GM23338 (cell line): ENCODE measurements around the gene TMEM151B. TPM values are rescaled to one million over a fixed set of nuclear protein-coding genes. Genes with fewer than 3 reads are reported as not detected.
A peak's percentile ranks its signal among the peaks of the same experiment; 100 is the strongest.

Experiments used
- ATAC-seq: fragments of 200-7000 bp; cut with Tn5 transposase; 3 replicates; pipeline ENCODE4 v1.9.1; 2020
- DNase-seq: peaks from one replicate; pipeline ENCODE4 v3.0.0-alpha.2; 2015; ENCODE audit warnings: low spot score
- H2AFZ ChIP-seq: fragments of 200-600 bp; sonication (generic); 2 replicates; pipeline ENCODE4 v1.8.0; 2016; ENCODE audit warnings: antibody characterized with exemption, mild to moderate bottlenecking, moderate library complexity
- H3F3A ChIP-seq: fragments of 200-600 bp; sonication (generic); replicated peaks from 2 replicates; pipeline ENCODE4 v1.8.0; 2017; ENCODE audit warnings: antibody characterized with exemption, mixed run types, low read depth
- H3K27ac ChIP-seq: fragments of 200-600 bp; sonication (generic); 2 replicates; pipeline ENCODE4 v1.6.1; 2016; ENCODE audit warnings: low read depth
- H3K27me3 ChIP-seq: fragments of 200-600 bp; sonication (generic); 2 replicates; pipeline ENCODE4 v1.8.0; 2016; ENCODE audit warnings: mild to moderate bottlenecking, mixed run types, moderate library complexity; ENCODE audit not compliant: insufficient read depth
- H3K36me3 ChIP-seq: fragments of 200-600 bp; sonication (generic); 2 replicates; pipeline ENCODE4 v1.8.0; 2016; ENCODE audit warnings: mild to moderate bottlenecking; ENCODE audit not compliant: insufficient read depth
- H3K4me1 ChIP-seq: fragments of 200-600 bp; sonication (generic); 2 replicates; pipeline ENCODE4 v1.8.0; 2016; ENCODE audit warnings: mild to moderate bottlenecking, moderate library complexity; ENCODE audit not compliant: insufficient read depth
- H3K4me2 ChIP-seq: fragments of 200-600 bp; sonication (generic); 2 replicates; pipeline ENCODE4 v1.7.1; 2017; ENCODE audit warnings: mixed run types
- H3K4me3 ChIP-seq: fragments of 200-600 bp; sonication (generic); 2 replicates; pipeline ENCODE4 v1.6.1; 2016; ENCODE audit warnings: mixed run types
- H3K79me2 ChIP-seq: fragments of 200-600 bp; sonication (generic); replicated peaks from 2 replicates; pipeline ENCODE4 v1.8.0; 2017; ENCODE audit warnings: mild to moderate bottlenecking; ENCODE audit not compliant: insufficient read depth
- H3K9me2 ChIP-seq: fragments of 200-600 bp; sonication (generic); 2 replicates; pipeline ENCODE4 v1.8.0; 2017; ENCODE audit not compliant: insufficient read depth
- H4K20me1 ChIP-seq: fragments of 200-600 bp; sonication (generic); replicated peaks from 2 replicates; pipeline ENCODE4 v1.8.0; 2017; ENCODE audit warnings: mild to moderate bottlenecking; ENCODE audit not compliant: insufficient read depth
- H3K27ac Mint-ChIP-seq: 2 replicates; pipeline ENCODE4 v1.8.0; 2020; ENCODE audit warnings: inconsistent platforms, mild to moderate bottlenecking, moderate library complexity, mixed read lengths
- H3K27me3 Mint-ChIP-seq: 3 replicates; pipeline ENCODE4 v1.8.0; 2022; ENCODE audit warnings: low read depth, mild to moderate bottlenecking, moderate library complexity, mixed read lengths, inconsistent platforms; ENCODE audit not compliant: insufficient read depth, poor library complexity
- H3K36me3 Mint-ChIP-seq: 3 replicates; pipeline ENCODE4 v1.8.0; 2021; ENCODE audit warnings: low read depth, mild to moderate bottlenecking, inconsistent platforms, moderate library complexity, mixed read lengths
- H3K4me1 Mint-ChIP-seq: 3 replicates; pipeline ENCODE4 v1.8.0; 2020; ENCODE audit warnings: mild to moderate bottlenecking, inconsistent platforms, mixed read lengths
- H3K4me3 Mint-ChIP-seq: 3 replicates; pipeline ENCODE4 v1.8.0; 2021; ENCODE audit warnings: moderate library complexity, mild to moderate bottlenecking, inconsistent platforms, mixed read lengths
- H3K9me3 Mint-ChIP-seq: 3 replicates; pipeline ENCODE4 v1.8.0; 2020; ENCODE audit warnings: moderate library complexity, mild to moderate bottlenecking, inconsistent platforms, mixed read lengths
- CREB1 ChIP-seq: fragments of 250-450 bp; sonication (Bioruptor Pico); IDR thresholded peaks from 2 replicates; pipeline ENCODE4 v1.5.0; 2020; ENCODE audit warnings: low read depth, mild to moderate bottlenecking, moderate library complexity
- CTCF ChIP-seq, 2 experiments: fragments of 200-600 bp in 1 of 2; sonication (generic) in 1 of 2; conservative IDR thresholded peaks; 2 replicates each; pipeline versions ENCODE4 v1.5.1 to v1.6.1; 2016 to 2017; ENCODE audit warnings: antibody characterized with exemption in 2 of 2, low read depth in 2 of 2, mild to moderate bottlenecking in 2 of 2, moderate library complexity in 1 of 2
- EZH2 ChIP-seq: fragments of 200-600 bp; sonication (generic); IDR thresholded peaks from one replicate; pipeline ENCODE4 v1.8.0; 2017; ENCODE audit warnings: antibody characterized with exemption, mild to moderate bottlenecking, low read depth; ENCODE audit not compliant: unreplicated experiment
- EZH2phosphoT487 ChIP-seq: fragments of 200-600 bp; sonication (generic); IDR thresholded peaks from one replicate; pipeline ENCODE4 v1.8.1; 2018; ENCODE audit warnings: antibody characterized with exemption; ENCODE audit not compliant: unreplicated experiment
- JUNB ChIP-seq: IDR thresholded peaks from one replicate; pipeline ENCODE4 v1.6.1; 2016; ENCODE audit warnings: antibody characterized with exemption; ENCODE audit not compliant: unreplicated experiment
- NANOG ChIP-seq: IDR thresholded peaks from 2 replicates; pipeline ENCODE4 v1.6.1; 2016; ENCODE audit warnings: antibody characterized with exemption, borderline replicate concordance
- POLR2AphosphoS5 ChIP-seq: IDR thresholded peaks from 2 replicates; pipeline ENCODE4 v1.6.1; 2016; ENCODE audit warnings: antibody characterized with exemption, low read depth
- REST ChIP-seq: IDR thresholded peaks from one replicate; pipeline ENCODE4 v1.6.1; 2018; ENCODE audit warnings: antibody characterized with exemption; ENCODE audit not compliant: unreplicated experiment
- STAT1 ChIP-seq: IDR thresholded peaks from one replicate; pipeline ENCODE4 v1.6.1; 2016; ENCODE audit warnings: antibody characterized with exemption; ENCODE audit not compliant: unreplicated experiment
- ZNF462 ChIP-seq: fragments of 250-450 bp; sonication (Bioruptor Pico); IDR thresholded peaks from 2 replicates; pipeline ENCODE4 v1.5.0; 2020; ENCODE audit warnings: mild to moderate bottlenecking, moderate library complexity
- polyA plus RNA-seq: library from polyadenylated mRNA; unstranded; fragments of >200 nt; fragmentation: Nextera tagmentation; extraction: Ambion mirVana; gene quantifications from 2 replicates; pipeline ENCODE4 v1.2.1, GENCODE V29; 2016
- total RNA-seq: library from RNA; depleted of rRNA; stranded (reverse); fragments of >200 nt; shearing (Covaris generic); gene quantifications from 2 replicates; pipeline ENCODE4 v1.2.3, GENCODE V29; 2014

Gene TMEM151B
- total and polyA plus RNA-seq, 2 experiments from 2014 or later, result 0.91 to 14.6 TPM

GRCh38 chr6:44284867-44285266 lies 14.6 kb downstream of the TMEM151B start:
- Mint-ChIP-seq H3K4me3 (no peak overlapping the region; the same call in 2 of the 3 replicates), H3K4me1 (peaks cover 7% of the 10 kb centered on the region), H3K36me3 (no peaks in the 10 kb centered on the region; the same call in 2 of the 3 replicates), H3K27me3 (peaks cover 13% of the 10 kb centered on the region), H3K27ac (no peak overlapping the region), H3K9me3 (no peaks in the 10 kb centered on the region; the same call in 2 of the 3 replicates)
- no peak overlapping the region for H3K4me2 ChIP-seq
- no peaks in the 10 kb centered on the region for H4K20me1 ChIP-seq
- no peaks in the 10 kb centered on the region for H3K9me2 ChIP-seq
- 0 out of 2 replicates have a peak, but pooled peaks cover 5% of the 10 kb centered on the region for H3K27me3 ChIP-seq
- no peaks in the 10 kb centered on the region for H3K79me2 ChIP-seq
- H2AFZ ChIP-seq, result no peak overlapping the region
- no peak overlapping the region for H3K4me3 ChIP-seq
- no peak overlapping the region for H3K27ac ChIP-seq
- no peaks in the 10 kb centered on the region for H3K36me3 ChIP-seq
- ATAC-seq (no peak), DNase-seq (no peak)
- no peak for TF ChIP-seq NANOG
- no peak for TF ChIP-seq JUNB
- no peak for TF ChIP-seq CTCF (conservative IDR thresholded peaks at IDR 0.05; ENCODE audit: low read depth in 2 of 2)
- no peak for TF ChIP-seq POLR2AphosphoS5
- TF ChIP-seq STAT1, result no peak
- TF ChIP-seq EZH2phosphoT487, result no peak
- TF ChIP-seq EZH2, result no peak
- H3K4me1 ChIP-seq, result no peaks in the 10 kb centered on the region
- no peaks in the 10 kb centered on the region for H3F3A ChIP-seq

- 0 out of 2 replicates have a peak, but pooled peaks cover 5% of the 10 kb centered on the region for H3K27me3 ChIP-seq
- H3K79me2 ChIP-seq, result no peaks in the 10 kb centered on the region
- DNase-seq (peak; percentile 66), ATAC-seq (peak; percentile 71)
- no peaks in the 10 kb centered on the region for H3F3A ChIP-seq
- H3K9me3 Mint-ChIP-seq, result no peaks in the 10 kb centered on the region; the same call in 2 of the 3 replicates
- H3K4me3 Mint-ChIP-seq, result no peak overlapping the region
- H3K27ac ChIP-seq, result no peak overlapping the region
- peaks cover 12% of the 10 kb centered on the region for H3K27me3 Mint-ChIP-seq
- H3K27ac Mint-ChIP-seq, result no peak overlapping the region
- no peaks in the 10 kb centered on the region; the same call in 2 of the 3 replicates for H3K36me3 Mint-ChIP-seq
- H3K9me2 ChIP-seq, result no peaks in the 10 kb centered on the region
- H3K4me1 Mint-ChIP-seq, result peaks cover 7% of the 10 kb centered on the region
- no peaks in the 10 kb centered on the region for H3K36me3 ChIP-seq
- H2AFZ ChIP-seq, result no peak overlapping the region
- no peak overlapping the region for H3K4me3 ChIP-seq
- no peak for TF ChIP-seq CREB1 (CRISPR knock-in tag)
- peak; percentile 82 for TF ChIP-seq REST
- no peak for TF ChIP-seq ZNF462 (CRISPR knock-in tag)
- no peak overlapping the region for H3K4me2 ChIP-seq
- no peaks in the 10 kb centered on the region for H3K4me1 ChIP-seq
- no peaks in the 10 kb centered on the region for H4K20me1 ChIP-seq
Observed at GRCh38 chr6:44285552-44286284, 15.5 kb downstream of the TMEM151B start.
